PFSK-1 (cell line): ENCODE data around the gene TEKT3.

Experiments
- FOXP2 ChIP-seq: optimal IDR thresholded peaks from 2 replicates; pipeline ENCODE3; 2011; ENCODE audit warnings: borderline replicate concordance, control low read depth, inconsistent platforms; ENCODE audit not compliant: insufficient read depth; ENCODE audit errors: extremely low read length, extremely low read depth
- POLR2AphosphoS5 ChIP-seq: IDR thresholded peaks from 2 replicates; pipeline ENCODE4 v1.6.1; 2012; ENCODE audit warnings: low read depth, mild to moderate bottlenecking, control low read depth, low read length, moderate library complexity
- REST ChIP-seq, 2 experiments: IDR thresholded peaks; 2 replicates each; pipeline versions ENCODE4 v1.6.1 to v1.8.0; 2011 to 2012; ENCODE audit warnings: low read depth in 2 of 2, low read length in 2 of 2, control low read depth in 1 of 2, inconsistent platforms in 1 of 2, mild to moderate bottlenecking in 1 of 2, moderate library complexity in 1 of 2; ENCODE audit not compliant: insufficient read depth in 1 of 2
- SIN3A ChIP-seq: IDR thresholded peaks from 2 replicates; pipeline ENCODE4 v1.6.1; 2012; ENCODE audit warnings: mild to moderate bottlenecking, low read length, moderate library complexity, borderline replicate concordance; ENCODE audit not compliant: insufficient read depth
- TAF1 ChIP-seq: IDR thresholded peaks from 2 replicates; pipeline ENCODE4 v1.6.1; 2012; ENCODE audit warnings: low read length, control low read depth, borderline replicate concordance; ENCODE audit not compliant: insufficient read depth

- TF ChIP-seq POLR2AphosphoS5 (no peak), TAF1 (no peak), REST (IDR thresholded peaks at IDR 0.05; ENCODE audit: insufficient read depth in 1 of 2, low read depth in 2 of 2, low read length in 2 of 2) (no peak), FOXP2 (no peak), SIN3A (no peak)
Measured at GRCh38 chr17:15309793-15310192, 31.6 kb downstream of the TEKT3 start.
